GM19463 (cell line): ENCODE results near the gene ANKRD23.
"Not testable (repeated sequence)": the region's sequence is repeated elsewhere in the genome, so short reads cannot be mapped to it uniquely, and the experiment has no call there.

Experiments
- ATAC-seq: cut with Tn5 transposase; IDR thresholded peaks from one replicate; pipeline ENCODE4 v1.9.1; 2021; ENCODE audit warnings: mild to moderate bottlenecking, moderate library complexity; ENCODE audit not compliant: unreplicated experiment

ANKRD23 gene

GRCh38 chr2:96843538-96844268 is at the start of gene ANKRD23:
Gene ANKRD23, minus strand, starts transcription at chr2:96844021. Its CDS starts 29 bp downstream, at chr2:96843992.
- no peak for ATAC-seq

- no peak for ATAC-seq
Observed at GRCh38 chr2:96891591-96892333, 47.9 kb upstream of the ANKRD23 start.

- ATAC-seq, result no peak
Observed at GRCh38 chr2:96890726-96891385, 47.0 kb upstream of the ANKRD23 start.

GRCh38 chr2:96890252-96890651 is 46.4 kb upstream of the ANKRD23 start:
- no peak for ATAC-seq

- ATAC-seq, result not testable (repeated sequence)
Observed at GRCh38 chr2:96889502-96889901, 45.7 kb upstream of the ANKRD23 start.

- no peak for ATAC-seq
Observed at GRCh38 chr2:96888072-96889011, 44.5 kb upstream of the ANKRD23 start.

GRCh38 chr2:96887493-96888012 is 43.7 kb upstream of the ANKRD23 start:
- ATAC-seq, result no peak

- no peak for ATAC-seq
Observed at GRCh38 chr2:96885432-96886347, 41.9 kb upstream of the ANKRD23 start.

GRCh38 chr2:96884299-96885094 is 40.7 kb upstream of the ANKRD23 start:
- ATAC-seq, result no peak

GRCh38 chr2:96883306-96883705 is 39.5 kb upstream of the ANKRD23 start:
- ATAC-seq, result no peak

- no peak for ATAC-seq
Observed at GRCh38 chr2:96882906-96883305, 39.1 kb upstream of the ANKRD23 start.

- ATAC-seq, result no peak
Observed at GRCh38 chr2:96882230-96882629, 38.4 kb upstream of the ANKRD23 start.

- no peak for ATAC-seq
Observed at GRCh38 chr2:96881349-96882195, 37.8 kb upstream of the ANKRD23 start.

GRCh38 chr2:96880891-96881273 is 37.1 kb upstream of the ANKRD23 start:
- no peak for ATAC-seq

- ATAC-seq, result no peak
Observed at GRCh38 chr2:96879545-96880040, 35.8 kb upstream of the ANKRD23 start.

- ATAC-seq, result no peak
Observed at GRCh38 chr2:96878796-96879544, 35.1 kb upstream of the ANKRD23 start.

GRCh38 chr2:96878171-96878570 is 34.4 kb upstream of the ANKRD23 start:
- no peak for ATAC-seq
